Transverse colon (tissue), 4 donors: ENCODE data around the gene PHAF1. TPM values are rescaled to one million over a fixed set of nuclear protein-coding genes. Genes with fewer than 3 reads are reported as not detected.

Experiments
- DNase-seq: peaks from one replicate; pipeline ENCODE4 v3.0.0-alpha.2; 2019
- H3K27ac ChIP-seq, 4 donors: fragments of 200-600 bp; sonication (generic); 2 replicates each; pipeline ENCODE4 v1.5.1; 2016 to 2018; ENCODE audit warnings: inconsistent platforms in 4 of 4
- H3K27me3 ChIP-seq: fragments of 200-600 bp; sonication (generic); 2 replicates; pipeline ENCODE4 v1.5.1; 2017; ENCODE audit warnings: inconsistent platforms
- H3K36me3 ChIP-seq, 4 donors: fragments of 200-600 bp; sonication (generic); 2 replicates each; pipeline ENCODE4 v1.5.1; 2017 to 2019; ENCODE audit warnings: inconsistent platforms in 4 of 4
- H3K4me1 ChIP-seq, 4 donors: fragments of 200-600 bp; sonication (generic); 2 replicates each; pipeline ENCODE4 v1.5.1; 2017 to 2020; ENCODE audit warnings: inconsistent platforms in 4 of 4
- H3K4me3 ChIP-seq, 4 donors: fragments of 200-600 bp; sonication (generic); 1 replicate in 1 of 4; 2 replicates in 3 of 4; pipeline versions ENCODE4 v1.5.1 to v1.6.1; 2017 to 2019; ENCODE audit warnings: inconsistent platforms in 4 of 4
- H3K9me3 ChIP-seq, 2 donors: fragments of 200-600 bp; sonication (generic); 2 replicates each; pipeline ENCODE4 v1.5.1; 2017 to 2019; ENCODE audit warnings: inconsistent platforms in 2 of 2
- EP300 ChIP-seq: sonication (generic); formaldehyde crosslinking; IDR thresholded peaks from one replicate; pipeline ENCODE4 v1.6.1; 2017; ENCODE audit warnings: antibody characterized with exemption, low read depth
- POLR2A ChIP-seq: fragments of 450-650 bp; IDR thresholded peaks from one replicate; pipeline ENCODE4 v1.6.1; 2016; ENCODE audit warnings: antibody characterized with exemption, mild to moderate bottlenecking, moderate library complexity
- POLR2AphosphoS5 ChIP-seq, 3 donors: sonication (generic); formaldehyde crosslinking; IDR thresholded peaks; one replicate each; pipeline ENCODE4 v1.6.1; 2016; ENCODE audit warnings: antibody characterized with exemption in 3 of 3
- WGBS, 2 donors: methylation state at CpG; one replicate each; pipeline ENCODE4 v1.1.5; 2018; ENCODE audit warnings: low coverage in 1 of 2; 5-methylcytosine and 5-hydroxymethylcytosine counted together
- in situ Hi-C, 4 donors: fragments of 200-750 bp; cut with MboI; loops; one replicate each; pipeline versions ENCODE4 v1.15.0 to v1.15.1; 2017; ENCODE audit warnings: low sequenced_read_pairs in 3 of 4, low pct_ligation_motif_present in 1 of 4, low pct_unique_long_range_greater_than_20kb in 1 of 4
- intact Hi-C: fragments of 100-400 bp; cut with DNase I; formaldehyde crosslinking; loops from one replicate; pipeline ENCODE4 v1.15.1; 2023; ENCODE audit warnings: low total_unique reads
- total RNA-seq, 4 donors: library from RNA; depleted of rRNA; stranded (reverse); fragments of >200 nt; gene quantifications; one replicate each; pipeline ENCODE4 v1.1.0, GENCODE V29; 2016
- TF ChIP-seq, protein P1 (sequence below), 5 experiments: fragments of 200-600 bp in 3 of 5; fragments of 450-650 bp in 2 of 5; sonication (generic) in 3 of 5; IDR thresholded peaks; 1 replicate in 2 of 5; 2 replicates in 3 of 5; pipeline ENCODE4 v1.5.1; 2016 to 2017; ENCODE audit warnings: antibody characterized with exemption in 5 of 5, inconsistent platforms in 3 of 5, mild to moderate bottlenecking in 2 of 5, moderate library complexity in 1 of 5

PHAF1 gene
- total RNA-seq, 4 donors from 2014 or later, result 13.3 to 23.8 (median 17.7) TPM

DNA sequence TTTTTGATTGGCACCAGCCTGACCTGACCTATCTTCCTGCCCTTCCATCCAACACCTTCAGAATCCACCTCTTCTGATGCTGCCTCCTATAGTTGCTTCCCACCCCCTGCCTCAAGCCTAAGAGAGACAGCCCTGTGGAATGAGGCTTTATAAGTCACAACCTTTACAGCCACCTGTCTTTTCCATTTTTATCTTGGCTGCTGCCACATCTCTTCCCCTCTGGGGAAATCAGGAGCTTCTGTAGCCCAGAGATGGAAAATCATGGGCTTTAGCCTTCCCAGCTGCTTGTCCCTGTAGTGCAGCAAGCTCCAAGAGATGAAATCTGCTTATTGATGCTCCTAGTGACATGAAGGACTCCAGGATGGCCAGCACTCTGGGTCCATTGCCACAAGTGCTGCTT, 18.7 kb downstream of the PHAF1 start:
- intact Hi-C loops, result no loop called here
- peaks cover 0 to 17% (median 3%) of the 10 kb centered on the region in 4 donors for H3K36me3 ChIP-seq

DNA sequence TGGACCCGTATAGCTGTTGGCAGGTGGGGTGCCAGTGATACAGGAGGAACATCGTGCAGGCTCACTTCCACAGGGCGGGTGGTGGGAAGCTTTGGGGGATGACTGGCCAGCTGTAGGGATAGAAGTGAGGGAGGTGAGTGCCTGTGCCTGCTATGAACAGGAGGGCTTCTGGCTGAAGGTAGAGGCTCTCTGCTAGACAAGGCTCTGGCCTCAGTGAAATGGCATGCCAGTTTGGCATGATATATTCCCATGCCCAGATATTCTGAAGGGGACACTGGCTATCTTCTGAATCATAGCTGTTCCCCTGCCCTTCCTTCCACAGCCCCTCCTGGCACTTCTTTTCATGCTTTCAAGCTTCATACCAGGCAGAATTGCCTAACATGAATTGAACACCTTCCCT, 19.1 kb downstream of the PHAF1 start:
- WGBS, 2 donors, result 95% methylated on average over 3 of the region's 3 CpGs; no CpG with 5 or more reads in 1 of the 2 donors
- H3K27me3 ChIP-seq, result no peaks in the 10 kb centered on the region
- DNase-seq, result no peak
- intact Hi-C loops (no loop called here), in situ Hi-C loops (no loop called here)
- peaks cover 0 to 17% (median 4%) of the 10 kb centered on the region in 4 donors for H3K36me3 ChIP-seq
- H3K9me3 ChIP-seq, result no peaks in the 10 kb centered on the region
- H3K4me1 ChIP-seq, result no peaks in the 10 kb centered on the region
- no peak overlapping the region for H3K4me3 ChIP-seq
- no peak overlapping the region for H3K27ac ChIP-seq
- TF ChIP-seq POLR2AphosphoS5 (IDR thresholded peaks at IDR 0.05) (no peak), POLR2A (no peak), EP300 (no peak)
- TF ChIP-seq, protein P1, sequence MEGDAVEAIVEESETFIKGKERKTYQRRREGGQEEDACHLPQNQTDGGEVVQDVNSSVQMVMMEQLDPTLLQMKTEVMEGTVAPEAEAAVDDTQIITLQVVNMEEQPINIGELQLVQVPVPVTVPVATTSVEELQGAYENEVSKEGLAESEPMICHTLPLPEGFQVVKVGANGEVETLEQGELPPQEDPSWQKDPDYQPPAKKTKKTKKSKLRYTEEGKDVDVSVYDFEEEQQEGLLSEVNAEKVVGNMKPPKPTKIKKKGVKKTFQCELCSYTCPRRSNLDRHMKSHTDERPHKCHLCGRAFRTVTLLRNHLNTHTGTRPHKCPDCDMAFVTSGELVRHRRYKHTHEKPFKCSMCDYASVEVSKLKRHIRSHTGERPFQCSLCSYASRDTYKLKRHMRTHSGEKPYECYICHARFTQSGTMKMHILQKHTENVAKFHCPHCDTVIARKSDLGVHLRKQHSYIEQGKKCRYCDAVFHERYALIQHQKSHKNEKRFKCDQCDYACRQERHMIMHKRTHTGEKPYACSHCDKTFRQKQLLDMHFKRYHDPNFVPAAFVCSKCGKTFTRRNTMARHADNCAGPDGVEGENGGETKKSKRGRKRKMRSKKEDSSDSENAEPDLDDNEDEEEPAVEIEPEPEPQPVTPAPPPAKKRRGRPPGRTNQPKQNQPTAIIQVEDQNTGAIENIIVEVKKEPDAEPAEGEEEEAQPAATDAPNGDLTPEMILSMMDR (IDR thresholded peaks at IDR 0.05), result no peak

More for the DNA sequence above, 18.7 kb downstream of the PHAF1 start:
- no peak for DNase-seq
- Histone ChIP-seq H3K4me1 (no peaks in the 10 kb centered on the region), H3K4me3 (no peak overlapping the region), H3K27me3 (no peaks in the 10 kb centered on the region), H3K9me3 (no peaks in the 10 kb centered on the region), H3K27ac (no peak overlapping the region)
- TF ChIP-seq POLR2AphosphoS5 (IDR thresholded peaks at IDR 0.05) (no peak), POLR2A (no peak), EP300 (no peak)
- TF ChIP-seq, protein P1 (IDR thresholded peaks at IDR 0.05), result no peak
- in situ Hi-C loops, result no loop called here

DNA sequence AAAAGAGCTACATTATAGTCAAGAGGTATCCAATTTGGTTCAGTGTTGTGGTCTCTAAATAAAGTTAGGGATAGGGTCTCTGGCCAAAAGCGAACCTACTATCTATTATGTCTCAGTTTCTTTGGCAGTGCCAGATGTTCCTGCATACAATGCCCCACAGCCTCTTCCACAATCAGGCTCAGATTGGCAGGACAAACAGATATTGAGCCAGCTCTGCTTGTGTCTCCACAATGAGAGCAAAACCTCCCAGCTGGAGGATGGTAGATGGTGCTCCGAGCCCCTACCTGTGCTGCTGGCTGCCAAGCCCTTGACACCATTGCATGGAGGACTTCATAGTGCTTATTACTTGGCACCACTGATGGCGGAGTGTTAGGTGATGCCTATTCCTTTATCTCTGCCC, 19.7 kb downstream of the PHAF1 start:
- H3K4me3 ChIP-seq, result no peak overlapping the region
- no peaks in the 10 kb centered on the region for H3K27me3 ChIP-seq
- in situ Hi-C loops (no loop called here), intact Hi-C loops (no loop called here)
- no peak for DNase-seq
- H3K27ac ChIP-seq, result no peak overlapping the region
- no peak for TF ChIP-seq POLR2AphosphoS5 (IDR thresholded peaks at IDR 0.05)
- no peak for TF ChIP-seq POLR2A
- TF ChIP-seq EP300, result no peak
- TF ChIP-seq, protein P1 (IDR thresholded peaks at IDR 0.05), result no peak
- H3K36me3 ChIP-seq, result peaks cover 0 to 17% (median 7%) of the 10 kb centered on the region in 4 donors
- H3K9me3 ChIP-seq, result no peaks in the 10 kb centered on the region
- H3K4me1 ChIP-seq, result no peaks in the 10 kb centered on the region
- 99% methylated on average over 3 of the region's 3 CpGs; no CpG with 5 or more reads in 1 of the 2 donors for WGBS, 2 donors

DNA sequence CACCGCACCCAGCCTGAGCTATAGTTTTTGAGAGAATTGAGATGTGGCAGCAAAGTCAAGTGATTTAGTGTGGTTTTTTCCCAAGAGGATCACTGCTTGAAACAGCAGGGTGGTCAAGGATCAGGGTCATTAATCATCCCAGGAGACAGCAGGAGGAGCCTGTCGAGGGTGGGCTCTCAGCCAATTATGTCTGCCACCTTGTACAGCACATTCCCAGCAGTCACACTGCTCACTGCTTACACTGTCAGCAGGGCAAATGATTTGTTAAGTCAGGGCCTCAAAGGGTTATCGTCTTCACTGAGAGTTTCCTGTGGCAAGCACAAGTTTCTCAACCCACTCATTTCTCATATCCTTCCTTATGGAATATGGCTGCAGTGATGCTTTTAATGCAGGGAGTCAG, 27.9 kb downstream of the PHAF1 start:
- in situ Hi-C loops, result no loop called here
- Histone ChIP-seq H3K27ac (no peak overlapping the region), H3K4me3 (no peak overlapping the region), H3K4me1 (no peaks in the 10 kb centered on the region), H3K36me3 (peaks cover 0 to 59% (median 27%) of the 10 kb centered on the region in 4 donors), H3K27me3 (no peaks in the 10 kb centered on the region), H3K9me3 (no peaks in the 10 kb centered on the region)
- 68% methylated on average over 3 of the region's 3 CpGs; no CpG with 5 or more reads in 1 of the 2 donors for WGBS, 2 donors
- TF ChIP-seq POLR2AphosphoS5 (IDR thresholded peaks at IDR 0.05) (no peak), POLR2A (no peak), EP300 (no peak)
- TF ChIP-seq, protein P1 (IDR thresholded peaks at IDR 0.05), result no peak
- no peak for DNase-seq
- intact Hi-C loops, result no loop called here
